CD4-positive, alpha-beta T cell treated with Interleukin-2 at 100 ng/mL for 4 hours (primary cell): Measurements from ENCODE around the gene OSBPL10.
"Not testable (repeated sequence)": the region's sequence is repeated elsewhere in the genome, so short reads cannot be mapped to it uniquely, and the experiment has no call there.

Source experiments
- DNase-seq: peaks from one replicate; pipeline ENCODE4 v3.0.0-alpha.2; 2020; ENCODE audit warnings: low spot score

The OSBPL10 gene

GRCh38 chr3:31699309-31699953 is 281.6 kb downstream of the OSBPL10 start:
- no peak for DNase-seq

- no peak for DNase-seq
Observed at GRCh38 chr3:31696815-31697548, 284.1 kb downstream of the OSBPL10 start.

- no peak for DNase-seq
Observed at GRCh38 chr3:31696009-31696297, 285.1 kb downstream of the OSBPL10 start.

GRCh38 chr3:31695280-31696008 is 285.6 kb downstream of the OSBPL10 start:
- DNase-seq, result peak; percentile 23

- no peak for DNase-seq
Observed at GRCh38 chr3:31693346-31693745, 287.7 kb downstream of the OSBPL10 start.

- DNase-seq, result no peak
Observed at GRCh38 chr3:31692751-31693150, 288.3 kb downstream of the OSBPL10 start.

GRCh38 chr3:31690771-31691170 is 290.3 kb downstream of the OSBPL10 start:
- no peak for DNase-seq

- DNase-seq, result not testable (repeated sequence)
Observed at GRCh38 chr3:31689523-31689922, 291.5 kb downstream of the OSBPL10 start.

- no peak for DNase-seq
Observed at GRCh38 chr3:31688984-31689383, 292.1 kb downstream of the OSBPL10 start.

GRCh38 chr3:31687020-31687802 is 293.9 kb downstream of the OSBPL10 start:
- no peak for DNase-seq

- DNase-seq, result no peak
Observed at GRCh38 chr3:31680072-31680870, 300.8 kb downstream of the OSBPL10 start.

- no peak for DNase-seq
Observed at GRCh38 chr3:31676556-31676955, 304.5 kb downstream of the OSBPL10 start.

GRCh38 chr3:31673950-31674349 is 307.1 kb downstream of the OSBPL10 start:
- no peak for DNase-seq

GRCh38 chr3:31671976-31672375 is 309.1 kb downstream of the OSBPL10 start:
- no peak for DNase-seq

GRCh38 chr3:31671451-31671850 is 309.6 kb downstream of the OSBPL10 start:
- DNase-seq, result no peak

GRCh38 chr3:31670722-31671121 is 310.3 kb downstream of the OSBPL10 start:
- no peak for DNase-seq

- DNase-seq, result no peak
Observed at GRCh38 chr3:31670136-31670535, 310.9 kb downstream of the OSBPL10 start.

- DNase-seq, result no peak
Observed at GRCh38 chr3:31668242-31668641, 312.8 kb downstream of the OSBPL10 start.

GRCh38 chr3:31667582-31667981 is 313.5 kb downstream of the OSBPL10 start:
- DNase-seq, result no peak

GRCh38 chr3:31664031-31664430 is 317.0 kb downstream of the OSBPL10 start:
- no peak for DNase-seq

GRCh38 chr3:31661993-31662670 is 318.9 kb downstream of the OSBPL10 start:
- DNase-seq, result no peak
